ENCODE measurements around the gene BDH1.

DNA sequence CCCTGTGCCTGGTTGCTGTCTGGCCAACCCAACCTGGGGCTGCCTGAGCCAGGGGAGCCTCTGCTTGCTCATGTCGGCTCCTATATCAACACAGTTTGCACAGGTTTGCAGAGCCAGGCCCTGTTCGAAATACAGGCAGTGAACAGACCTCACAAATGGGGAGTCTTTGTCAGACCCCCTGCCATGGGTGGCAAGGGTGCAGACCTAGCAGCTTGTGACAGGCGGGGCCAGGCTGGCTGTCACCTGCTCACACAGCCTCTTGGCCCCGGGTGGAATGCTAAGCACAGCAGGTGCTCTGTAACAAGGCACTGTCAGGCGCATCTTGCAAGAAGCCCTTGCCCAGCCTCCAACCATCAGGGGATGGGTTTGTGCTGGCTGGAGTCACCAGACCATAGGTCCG is 47.3 kb downstream of the BDH1 start:
- no peak for TF ChIP-seq POLR2AphosphoS5 (IDR thresholded peaks at IDR 0.05)
- no peak for TF ChIP-seq MXI1 (conservative IDR thresholded peaks at IDR 0.05; ENCODE audit: poor library complexity, severe bottlenecking)
- no peak for TF ChIP-seq TAF1 (IDR thresholded peaks at IDR 0.05; ENCODE audit: low read depth)
